GM19438 (cell line): ENCODE results near the gene MAGEA9.
A peak's percentile ranks its signal among the peaks of the same experiment; 100 is the strongest.
"Not testable (repeated sequence)": the region's sequence is repeated elsewhere in the genome, so short reads cannot be mapped to it uniquely, and the experiment has no call there.

Experiments
- ATAC-seq: cut with Tn5 transposase; IDR thresholded peaks from one replicate; pipeline ENCODE4 v1.9.1; 2021; ENCODE audit warnings: low read depth; ENCODE audit not compliant: unreplicated experiment

MAGEA9 gene

GRCh38 chrX:149781727-149782126, at the start of gene MAGEA9:
Gene MAGEA9, plus strand, starts transcription at chrX:149781930. Its CDS starts 4,281 bp downstream, at chrX:149786211.
- ATAC-seq: not testable (repeated sequence)

GRCh38 chrX:149742269-149742668, 39.5 kb upstream of the MAGEA9 start:
- not testable (repeated sequence) for ATAC-seq

- ATAC-seq: not testable (repeated sequence)
Measured at GRCh38 chrX:149746390-149747007, 35.2 kb upstream of the MAGEA9 start.

GRCh38 chrX:149757206-149758067, 24.3 kb upstream of the MAGEA9 start:
- no peak for ATAC-seq

GRCh38 chrX:149758068-149758714, 23.5 kb upstream of the MAGEA9 start:
- no peak for ATAC-seq

GRCh38 chrX:149758715-149759078, 23.0 kb upstream of the MAGEA9 start:
- ATAC-seq: not testable (repeated sequence)

GRCh38 chrX:149759824-149760223, 21.9 kb upstream of the MAGEA9 start:
- no peak for ATAC-seq

- no peak for ATAC-seq
Measured at GRCh38 chrX:149760965-149761364, 20.8 kb upstream of the MAGEA9 start.

GRCh38 chrX:149761858-149762674, 19.7 kb upstream of the MAGEA9 start:
- ATAC-seq: not testable (repeated sequence)

GRCh38 chrX:149762696-149763614, 18.8 kb upstream of the MAGEA9 start:
- ATAC-seq: no peak

- ATAC-seq: not testable (repeated sequence)
Measured at GRCh38 chrX:149770344-149770743, 11.4 kb upstream of the MAGEA9 start.

- not testable (repeated sequence) for ATAC-seq
Measured at GRCh38 chrX:149773026-149773425, 8.7 kb upstream of the MAGEA9 start.

- not testable (repeated sequence) for ATAC-seq
Measured at GRCh38 chrX:149773768-149774167, 8.0 kb upstream of the MAGEA9 start, which contains the start of gene HSFX1. Gene HSFX1, plus strand, starts transcription at chrX:149774068. Its CDS starts 614 bp downstream, at chrX:149774682.

GRCh38 chrX:149777999-149778398, 3.7 kb upstream of the MAGEA9 start:
- ATAC-seq: not testable (repeated sequence)

- ATAC-seq: peak; percentile 97
Measured at GRCh38 chrX:149795531-149795930, 13.8 kb downstream of the MAGEA9 start.

GRCh38 chrX:149799095-149799714, 17.5 kb downstream of the MAGEA9 start:
- no peak for ATAC-seq

- ATAC-seq: no peak
Measured at GRCh38 chrX:149799938-149800337, 18.2 kb downstream of the MAGEA9 start.

- no peak for ATAC-seq
Measured at GRCh38 chrX:149803458-149804062, 21.8 kb downstream of the MAGEA9 start.
